ENCODE measurements around the gene GPI.
A peak's percentile ranks its signal among the peaks of the same experiment; 100 is the strongest.

The GPI gene

DNA sequence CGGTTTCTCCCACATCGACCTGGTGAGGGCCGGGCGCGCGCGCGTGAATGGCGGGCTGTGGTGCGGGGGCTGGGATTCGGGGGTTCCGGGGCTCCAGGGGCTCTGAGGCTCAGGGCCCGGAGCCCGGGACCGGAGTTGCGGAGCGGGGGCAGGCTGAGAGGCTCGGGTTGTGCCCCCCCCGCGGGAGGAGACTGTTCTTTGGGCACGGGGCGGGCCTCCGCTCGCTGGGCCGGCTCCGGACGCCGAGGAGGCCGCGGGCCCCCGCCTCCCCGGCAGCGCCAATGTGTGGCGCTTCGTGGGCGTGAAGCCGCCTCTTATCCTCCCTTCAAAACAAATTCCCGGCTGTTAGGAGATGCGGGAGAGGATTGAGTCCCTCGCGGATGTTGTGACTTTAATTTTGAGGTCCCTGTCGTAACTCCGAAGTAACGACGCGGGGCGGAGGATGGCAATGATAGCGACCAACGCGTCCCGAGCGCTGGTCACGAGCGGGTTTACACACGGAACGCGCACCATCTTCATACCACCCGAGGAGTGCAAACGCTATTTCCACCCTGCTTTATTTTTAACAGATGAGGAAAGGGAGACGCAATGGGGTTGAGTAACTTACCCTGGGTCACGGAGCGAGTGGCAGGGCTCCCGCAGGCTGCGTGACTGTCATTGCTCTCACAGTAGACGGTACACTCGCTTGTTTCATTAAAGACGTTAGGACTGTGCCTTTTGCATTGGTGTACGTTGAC, 63.7 kb downstream of the GPI start:
- H3K36me3 ChIP-seq (ENCODE audit: control insufficient read depth, insufficient read depth, low read length): no peaks in the 10 kb centered on the region
- peaks cover 5% of the 10 kb centered on the region for H3K4me1 ChIP-seq
- peaks cover 41% of the 10 kb centered on the region for H3K79me2 ChIP-seq
- H3K4me2 ChIP-seq (ENCODE audit: low read length): peak overlapping the region; percentile 100
- H3K9me3 ChIP-seq (ENCODE audit: control insufficient read depth, low read length): no peaks in the 10 kb centered on the region
- H2AFZ ChIP-seq: peak overlapping the region; percentile 97
- peak overlapping the region; percentile 82 for H3K27ac ChIP-seq
- TF ChIP-seq, protein P1, sequence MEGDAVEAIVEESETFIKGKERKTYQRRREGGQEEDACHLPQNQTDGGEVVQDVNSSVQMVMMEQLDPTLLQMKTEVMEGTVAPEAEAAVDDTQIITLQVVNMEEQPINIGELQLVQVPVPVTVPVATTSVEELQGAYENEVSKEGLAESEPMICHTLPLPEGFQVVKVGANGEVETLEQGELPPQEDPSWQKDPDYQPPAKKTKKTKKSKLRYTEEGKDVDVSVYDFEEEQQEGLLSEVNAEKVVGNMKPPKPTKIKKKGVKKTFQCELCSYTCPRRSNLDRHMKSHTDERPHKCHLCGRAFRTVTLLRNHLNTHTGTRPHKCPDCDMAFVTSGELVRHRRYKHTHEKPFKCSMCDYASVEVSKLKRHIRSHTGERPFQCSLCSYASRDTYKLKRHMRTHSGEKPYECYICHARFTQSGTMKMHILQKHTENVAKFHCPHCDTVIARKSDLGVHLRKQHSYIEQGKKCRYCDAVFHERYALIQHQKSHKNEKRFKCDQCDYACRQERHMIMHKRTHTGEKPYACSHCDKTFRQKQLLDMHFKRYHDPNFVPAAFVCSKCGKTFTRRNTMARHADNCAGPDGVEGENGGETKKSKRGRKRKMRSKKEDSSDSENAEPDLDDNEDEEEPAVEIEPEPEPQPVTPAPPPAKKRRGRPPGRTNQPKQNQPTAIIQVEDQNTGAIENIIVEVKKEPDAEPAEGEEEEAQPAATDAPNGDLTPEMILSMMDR (IDR thresholded peaks at IDR 0.05): no peak
- peak overlapping the region; percentile 81 for H3K9ac ChIP-seq
- peak overlapping the region; percentile 92 for H3K4me3 ChIP-seq (ENCODE audit: low read depth, low read length)
- no peaks in the 10 kb centered on the region for H3K27me3 ChIP-seq (ENCODE audit: control insufficient read depth, insufficient read depth, low read length)

DNA sequence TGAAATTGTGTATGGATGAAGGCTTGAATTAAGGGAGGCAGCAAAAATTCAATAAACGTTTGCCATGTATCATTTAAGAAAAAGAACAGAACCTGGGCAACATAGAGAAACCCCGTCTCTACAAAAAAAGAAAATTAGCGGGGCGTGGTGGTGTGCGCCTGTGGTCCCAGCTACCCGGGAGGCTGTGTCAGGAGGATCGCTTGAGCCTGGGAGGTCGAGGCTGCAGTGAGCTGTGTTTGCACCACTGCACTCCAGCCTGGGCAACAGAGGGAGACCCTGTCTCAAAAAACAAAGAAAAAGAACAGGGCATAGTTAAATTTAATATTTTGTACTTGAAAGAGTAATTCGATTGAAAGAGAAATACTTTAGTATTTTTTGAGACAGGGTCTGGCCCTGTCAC, 64.6 kb downstream of the GPI start:
- no peaks in the 10 kb centered on the region for H3K27me3 ChIP-seq (ENCODE audit: control insufficient read depth, insufficient read depth, low read length)
- TF ChIP-seq, protein P1 (IDR thresholded peaks at IDR 0.05): no peak
- no peak overlapping the region for H3K27ac ChIP-seq
- peak overlapping the region; percentile 100 for H3K4me2 ChIP-seq (ENCODE audit: low read length)
- H3K4me3 ChIP-seq (ENCODE audit: low read depth, low read length): peak overlapping the region; percentile 92
- peaks cover 5% of the 10 kb centered on the region for H3K4me1 ChIP-seq
- H3K9me3 ChIP-seq (ENCODE audit: control insufficient read depth, low read length): no peaks in the 10 kb centered on the region
- no peak overlapping the region for H3K9ac ChIP-seq
- H2AFZ ChIP-seq: no peak overlapping the region
- peaks cover 48% of the 10 kb centered on the region for H3K79me2 ChIP-seq
- H3K36me3 ChIP-seq (ENCODE audit: control insufficient read depth, insufficient read depth, low read length): no peaks in the 10 kb centered on the region

DNA sequence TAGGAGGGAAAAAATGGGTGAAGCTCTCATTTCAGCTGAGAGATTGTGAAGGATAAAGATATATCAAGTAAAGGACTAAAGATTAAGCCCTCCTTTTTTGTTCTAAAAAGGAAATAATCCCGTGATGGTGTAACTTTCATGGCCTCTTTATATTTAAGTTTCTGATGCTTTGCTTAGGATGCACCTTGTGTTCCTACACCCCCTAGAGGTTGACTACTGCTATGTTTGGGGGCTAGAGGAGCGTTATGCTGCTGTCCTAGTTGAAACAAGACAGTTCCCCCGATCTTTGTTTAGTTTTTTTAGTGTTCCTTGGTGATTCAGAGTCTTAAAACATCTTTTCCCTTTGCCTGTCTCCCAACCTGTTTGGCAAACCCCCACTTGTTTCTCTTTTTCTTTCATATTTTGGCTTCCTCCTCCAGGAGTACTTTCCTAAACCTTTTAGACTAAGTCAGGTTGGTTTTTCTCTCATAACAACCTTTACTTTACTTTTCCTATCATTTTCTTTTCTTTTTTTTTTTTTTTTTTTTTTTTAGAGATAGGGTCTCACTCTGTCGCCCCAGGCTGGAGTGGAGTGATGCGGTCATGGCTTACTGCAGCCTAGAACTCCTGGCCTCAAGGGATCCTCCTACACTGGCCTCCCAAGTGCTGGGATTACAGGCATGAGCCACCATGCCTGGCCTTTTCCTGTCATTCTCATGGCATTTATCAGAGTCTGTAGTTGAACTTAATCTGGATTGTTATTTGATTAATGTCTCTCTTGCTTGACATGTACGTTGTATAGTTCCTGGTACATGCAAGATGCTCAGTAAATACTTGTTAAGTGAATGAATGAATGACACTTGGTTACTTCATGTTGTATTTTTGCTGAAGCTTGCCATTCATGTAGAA, 66.0 kb downstream of the GPI start:
- no peak overlapping the region for H2AFZ ChIP-seq
- no peak overlapping the region for H3K9ac ChIP-seq
- H3K4me2 ChIP-seq (ENCODE audit: low read length): no peak overlapping the region
- H3K36me3 ChIP-seq (ENCODE audit: control insufficient read depth, insufficient read depth, low read length): no peaks in the 10 kb centered on the region
- peaks cover 5% of the 10 kb centered on the region for H3K4me1 ChIP-seq
- peaks cover 55% of the 10 kb centered on the region for H3K79me2 ChIP-seq
- TF ChIP-seq, protein P1 (IDR thresholded peaks at IDR 0.05): peak; percentile 42
- H3K27ac ChIP-seq: peak overlapping the region; percentile 37
- no peak overlapping the region for H3K4me3 ChIP-seq (ENCODE audit: low read depth, low read length)
- H3K27me3 ChIP-seq (ENCODE audit: control insufficient read depth, insufficient read depth, low read length): no peaks in the 10 kb centered on the region
- H3K9me3 ChIP-seq (ENCODE audit: control insufficient read depth, low read length): no peaks in the 10 kb centered on the region

DNA sequence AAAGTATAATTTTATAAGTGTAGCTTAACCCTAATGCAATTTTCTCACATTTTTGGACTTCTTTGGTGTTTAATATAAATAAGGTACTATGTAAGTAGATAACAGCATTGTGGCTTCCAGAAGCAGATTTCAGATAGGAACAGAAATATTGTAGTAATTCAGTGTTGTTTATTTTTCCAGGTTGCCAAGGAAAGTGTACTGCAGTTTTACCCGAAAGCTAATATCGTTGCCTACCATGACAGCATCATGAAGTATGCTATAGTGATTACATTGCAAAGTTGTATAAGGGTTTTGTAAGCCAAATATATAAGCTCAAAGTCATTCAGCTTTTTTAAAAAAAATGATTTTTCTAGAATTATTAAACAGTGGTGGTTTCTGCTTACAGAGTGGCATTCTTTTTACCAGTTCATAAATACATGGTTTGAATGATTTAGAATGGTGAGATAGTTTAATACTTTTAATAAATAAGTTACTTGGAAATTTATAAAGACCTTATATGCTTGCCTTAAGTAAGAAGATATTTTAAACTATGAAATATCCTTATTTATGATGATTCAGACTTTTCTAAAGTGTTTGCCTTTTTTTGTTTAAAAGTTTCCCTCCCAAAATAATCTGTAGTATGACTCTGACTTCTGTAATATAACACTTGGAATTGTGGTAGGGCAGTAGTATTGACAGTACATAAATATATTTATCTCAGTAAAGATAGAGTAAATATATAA, 66.8 kb downstream of the GPI start:
- Histone ChIP-seq H3K27ac (no peak overlapping the region), H3K4me1 (peaks cover 5% of the 10 kb centered on the region), H3K4me2 (ENCODE audit: low read length) (no peak overlapping the region), H2AFZ (no peak overlapping the region), H3K4me3 (ENCODE audit: low read depth, low read length) (no peak overlapping the region), H3K79me2 (peaks cover 57% of the 10 kb centered on the region), H3K9ac (no peak overlapping the region), H3K9me3 (ENCODE audit: control insufficient read depth, low read length) (no peaks in the 10 kb centered on the region), H3K27me3 (ENCODE audit: control insufficient read depth, insufficient read depth, low read length) (no peaks in the 10 kb centered on the region), H3K36me3 (ENCODE audit: control insufficient read depth, insufficient read depth, low read length) (no peaks in the 10 kb centered on the region)
- TF ChIP-seq, protein P1 (IDR thresholded peaks at IDR 0.05): no peak

Measured in parathyroid adenoma (tissue), 2 donors.